AG09309 (cell line): ENCODE results near the gene HS3ST2.

ENCODE experiments used
- DNase-seq: peaks from one replicate; pipeline ENCODE4 v3.0.0-alpha.2; 2010; ENCODE audit warnings: low read depth
- H3K4me3 ChIP-seq: 2 replicates; pipeline ENCODE4 v1.5.1; 2011; ENCODE audit warnings: mild to moderate bottlenecking, low read depth, low read length, moderate library complexity; ENCODE audit not compliant: control insufficient read depth
- TF ChIP-seq, protein P1 (sequence below): IDR thresholded peaks from 2 replicates; pipeline ENCODE4 v1.5.1; 2011; ENCODE audit warnings: mild to moderate bottlenecking, low read depth, low read length, inconsistent platforms; ENCODE audit not compliant: insufficient read depth, control insufficient read depth; ENCODE audit errors: missing control alignments

The HS3ST2 gene

GRCh38 chr16:22955461-22956070 is 141.6 kb downstream of the HS3ST2 start:
- TF ChIP-seq, protein P1, sequence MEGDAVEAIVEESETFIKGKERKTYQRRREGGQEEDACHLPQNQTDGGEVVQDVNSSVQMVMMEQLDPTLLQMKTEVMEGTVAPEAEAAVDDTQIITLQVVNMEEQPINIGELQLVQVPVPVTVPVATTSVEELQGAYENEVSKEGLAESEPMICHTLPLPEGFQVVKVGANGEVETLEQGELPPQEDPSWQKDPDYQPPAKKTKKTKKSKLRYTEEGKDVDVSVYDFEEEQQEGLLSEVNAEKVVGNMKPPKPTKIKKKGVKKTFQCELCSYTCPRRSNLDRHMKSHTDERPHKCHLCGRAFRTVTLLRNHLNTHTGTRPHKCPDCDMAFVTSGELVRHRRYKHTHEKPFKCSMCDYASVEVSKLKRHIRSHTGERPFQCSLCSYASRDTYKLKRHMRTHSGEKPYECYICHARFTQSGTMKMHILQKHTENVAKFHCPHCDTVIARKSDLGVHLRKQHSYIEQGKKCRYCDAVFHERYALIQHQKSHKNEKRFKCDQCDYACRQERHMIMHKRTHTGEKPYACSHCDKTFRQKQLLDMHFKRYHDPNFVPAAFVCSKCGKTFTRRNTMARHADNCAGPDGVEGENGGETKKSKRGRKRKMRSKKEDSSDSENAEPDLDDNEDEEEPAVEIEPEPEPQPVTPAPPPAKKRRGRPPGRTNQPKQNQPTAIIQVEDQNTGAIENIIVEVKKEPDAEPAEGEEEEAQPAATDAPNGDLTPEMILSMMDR = no peak
- no peak for DNase-seq
- H3K4me3 ChIP-seq = no peak overlapping the region

GRCh38 chr16:22961206-22961605 is 147.2 kb downstream of the HS3ST2 start:
- H3K4me3 ChIP-seq = no peak overlapping the region
- TF ChIP-seq, protein P1 = no peak
- DNase-seq = no peak

- no peak for DNase-seq
- TF ChIP-seq, protein P1 = no peak
- H3K4me3 ChIP-seq = no peak overlapping the region
Observed at GRCh38 chr16:22962905-22963304, 148.9 kb downstream of the HS3ST2 start.
